ENCODE measurements around the gene ZNF791.
"Not testable (repeated sequence)": the region's sequence is repeated elsewhere in the genome, so short reads cannot be mapped to it uniquely, and the experiment has no call there.

Gene ZNF791

DNA sequence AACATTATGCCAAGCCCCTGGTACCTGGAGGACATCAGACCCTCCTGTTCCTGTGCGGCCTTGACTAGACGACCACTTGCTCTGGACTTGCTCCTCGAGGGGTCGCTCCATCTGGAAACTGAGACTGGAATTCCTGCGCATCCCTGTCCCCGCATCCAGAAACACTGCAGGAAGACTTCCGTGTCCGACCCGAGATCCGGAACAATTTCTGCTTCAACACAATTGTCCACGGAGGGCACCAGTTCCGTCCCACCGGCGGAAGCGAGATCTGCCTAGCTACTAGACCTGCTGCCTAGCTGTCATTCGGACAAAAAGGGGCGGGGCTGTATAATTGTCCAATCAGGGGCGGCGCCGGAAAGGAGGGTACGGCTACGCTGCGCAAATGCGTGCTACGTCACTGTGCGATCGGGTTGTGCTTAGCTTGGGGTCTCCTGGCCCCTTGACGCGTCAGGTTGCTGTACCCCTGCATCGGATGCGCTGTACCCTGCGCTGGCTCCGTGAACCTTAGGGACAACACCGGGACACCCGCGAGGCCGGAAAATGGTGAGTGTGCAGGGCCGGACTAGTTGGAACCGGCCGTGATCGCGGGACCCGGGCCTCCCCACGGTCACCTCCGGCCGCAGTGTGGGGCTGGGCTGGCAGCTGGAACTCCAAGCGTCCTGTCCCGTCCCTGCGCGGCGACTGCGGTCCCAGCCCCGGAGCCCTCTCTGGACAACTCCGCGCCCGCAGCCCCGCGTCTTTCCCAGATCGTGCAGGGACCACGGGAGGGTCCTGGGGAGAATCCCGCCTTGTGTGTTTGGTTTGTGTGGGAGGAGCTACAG is at the start of gene ZNF791, which contains the start of gene ZNF490:
Gene ZNF791, plus strand, starts transcription at position 381 of the 821 bp plus-strand sequence. Its CDS starts 160 bp downstream, at position 541.
Gene ZNF490, minus strand, starts transcription at position 274 of the 821 bp plus-strand sequence. Its CDS starts 133 bp downstream, at position 141.
- DNase-seq (ENCODE audit: low read depth, low spot score): peak; percentile 94

DNA sequence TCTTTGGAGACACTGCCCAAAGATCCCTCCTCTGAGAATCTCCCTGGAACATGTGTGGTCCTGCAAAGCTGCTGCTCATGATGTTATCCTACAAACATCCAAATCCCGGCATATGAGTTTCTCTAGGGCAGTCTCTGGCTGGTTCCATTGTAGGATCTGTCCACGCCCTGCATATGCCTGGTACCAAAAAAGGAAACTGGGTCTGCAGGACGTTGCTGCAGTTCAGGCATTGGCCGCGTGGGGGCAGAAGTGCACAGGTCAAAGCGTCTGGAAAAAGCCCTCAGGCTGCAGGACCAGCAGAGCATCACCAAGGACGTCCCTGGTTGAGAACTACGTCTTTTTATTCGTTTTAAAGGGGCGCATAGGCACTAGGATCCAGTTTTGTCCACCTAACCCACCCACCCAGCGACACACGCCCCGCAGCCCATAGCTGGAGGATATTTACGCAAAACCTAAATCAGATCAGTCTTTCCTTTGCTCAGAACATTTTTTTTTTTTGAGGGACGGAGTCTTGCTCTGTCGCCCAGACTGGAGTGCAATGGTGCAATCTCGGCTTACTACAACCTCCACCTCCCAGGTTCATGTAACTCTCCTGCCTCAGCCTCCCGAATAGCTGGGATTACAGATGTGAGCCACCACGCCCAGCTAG is 46.6 kb upstream of the ZNF791 start:
- DNase-seq (ENCODE audit: low read depth, low spot score): peak; percentile 80

- not testable (repeated sequence) for DNase-seq (ENCODE audit: low read depth, low spot score)
Measured at GRCh38 chr19:12566380-12566779, 44.3 kb upstream of the ZNF791 start.

DNA sequence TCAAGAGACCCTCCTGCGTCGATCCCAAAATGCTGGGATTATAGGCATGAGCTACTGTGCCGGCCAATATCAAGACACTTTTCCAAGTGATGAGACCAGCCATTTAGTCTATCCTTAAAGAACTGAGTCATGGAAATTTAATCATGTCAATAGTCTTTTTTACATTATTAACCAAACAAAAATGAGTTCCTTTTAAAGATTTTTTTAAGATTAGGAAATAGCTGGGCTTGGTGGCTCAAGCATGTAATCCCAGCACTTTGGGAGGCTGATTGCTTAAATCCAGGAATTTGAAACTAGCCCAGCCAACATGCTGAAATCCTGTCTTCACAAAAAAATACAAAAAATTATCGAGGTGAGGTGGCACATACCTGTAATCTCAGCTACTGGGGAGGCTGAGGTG is 42.8 kb upstream of the ZNF791 start:
- DNase-seq (ENCODE audit: low read depth, low spot score): no peak

GRCh38 chr19:12574036-12574435 is 36.7 kb upstream of the ZNF791 start:
- DNase-seq (ENCODE audit: low read depth, low spot score): no peak

DNA sequence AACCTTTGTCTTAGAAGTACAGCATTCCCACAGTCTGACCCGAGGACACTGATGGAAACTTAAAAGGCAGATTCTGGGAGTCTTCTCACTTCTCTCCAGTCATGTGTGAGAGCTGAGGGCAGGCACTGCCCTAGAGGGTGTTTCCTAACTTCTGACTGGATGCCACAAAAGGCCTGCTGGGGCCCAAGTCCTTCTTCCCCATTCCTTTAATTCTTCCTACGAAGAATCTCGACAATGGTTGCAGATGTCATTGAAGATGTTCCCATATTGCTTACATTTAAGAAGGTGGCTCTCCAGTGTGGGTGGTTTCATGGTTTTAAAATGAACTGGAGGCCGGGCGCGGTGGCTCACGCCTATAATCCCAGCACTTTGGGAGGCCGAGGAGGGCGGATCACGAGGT is 32.1 kb upstream of the ZNF791 start:
- DNase-seq (ENCODE audit: low read depth, low spot score): no peak

GRCh38 chr19:12580180-12580694 is 30.5 kb upstream of the ZNF791 start:
- no peak for DNase-seq (ENCODE audit: low read depth, low spot score)

DNA sequence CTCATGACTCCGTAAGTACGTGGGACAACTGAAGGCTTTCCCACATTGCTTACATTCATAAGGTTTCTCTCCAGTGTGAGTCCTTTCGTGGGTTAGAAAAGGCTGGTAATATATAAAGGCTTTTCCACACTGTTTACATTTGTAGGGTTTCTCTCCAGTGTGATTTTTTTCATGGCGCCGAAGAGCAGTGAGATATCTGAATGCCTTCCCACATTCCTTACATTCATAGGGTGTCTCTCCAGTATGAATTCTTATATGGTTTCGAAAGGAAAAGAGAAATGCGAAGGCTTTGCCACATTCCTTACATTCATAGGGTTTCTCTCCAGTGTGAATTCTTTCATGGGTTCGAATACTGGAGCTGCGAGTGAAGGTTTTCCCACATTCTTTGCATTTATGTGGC is 29.6 kb upstream of the ZNF791 start:
- DNase-seq (ENCODE audit: low read depth, low spot score): no peak

DNA sequence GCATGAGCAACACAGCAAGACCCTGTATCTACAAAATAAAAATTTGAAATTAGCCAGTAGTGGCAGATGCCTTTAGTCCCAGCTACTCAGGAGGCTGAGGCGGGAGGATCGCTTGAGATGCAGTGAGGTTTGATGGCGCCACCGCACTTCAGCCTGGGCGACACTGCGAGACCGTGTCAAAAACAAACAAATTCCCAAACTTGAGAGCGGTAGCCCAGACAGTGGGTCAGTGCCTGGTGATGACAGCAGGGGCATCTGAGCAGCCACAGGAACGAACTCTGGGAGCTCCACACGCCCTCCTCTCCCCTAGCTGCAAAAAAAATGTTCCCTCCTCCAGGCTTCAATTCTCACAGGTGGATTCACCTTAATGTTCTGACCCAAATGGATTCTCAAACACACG is 14.2 kb upstream of the ZNF791 start:
- no peak for DNase-seq (ENCODE audit: low read depth, low spot score)

- no peak for DNase-seq (ENCODE audit: low read depth, low spot score)
Measured at GRCh38 chr19:12596927-12597548, 13.7 kb upstream of the ZNF791 start.

DNA sequence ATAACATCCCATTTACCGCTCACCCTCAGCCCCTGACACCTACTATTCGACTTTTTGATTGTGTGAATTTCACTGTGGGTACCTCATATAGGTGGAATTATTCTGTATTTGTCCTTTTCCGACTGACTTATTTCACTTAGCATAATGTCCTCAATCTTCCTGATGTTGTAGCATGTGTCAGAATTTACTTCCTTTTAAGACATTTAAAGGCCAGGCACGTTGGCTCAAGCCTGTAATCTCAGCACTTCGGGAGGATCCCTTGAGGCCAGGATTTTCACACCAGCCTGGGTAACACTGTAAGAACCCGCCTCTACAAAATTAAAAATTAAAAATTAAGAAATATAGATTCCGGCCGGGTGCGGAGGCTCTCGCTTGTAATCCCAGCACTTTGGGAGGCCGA is 13.1 kb upstream of the ZNF791 start:
- no peak for DNase-seq (ENCODE audit: low read depth, low spot score)

DNA sequence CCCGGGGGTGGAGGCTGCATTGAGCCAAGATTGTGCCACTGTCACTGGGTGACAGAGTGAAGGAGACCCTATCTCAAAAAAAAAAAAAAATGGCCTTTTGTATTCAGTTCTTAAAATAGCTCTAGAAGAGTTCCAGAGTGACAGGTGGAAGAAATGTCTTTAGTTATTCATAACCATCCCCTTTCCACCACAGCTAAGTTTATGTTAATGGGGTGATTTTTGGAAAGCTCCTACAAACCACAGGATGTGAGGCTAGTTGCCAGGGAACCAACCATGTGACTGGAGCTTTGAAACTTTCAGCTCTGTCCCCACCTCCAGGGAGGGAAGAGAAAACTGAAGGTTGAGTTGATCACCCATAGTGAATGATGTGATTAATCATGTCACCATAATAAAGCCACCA is 7.0 kb upstream of the ZNF791 start:
- no peak for DNase-seq (ENCODE audit: low read depth, low spot score)

GRCh38 chr19:12606796-12607195 is 3.9 kb upstream of the ZNF791 start:
- DNase-seq (ENCODE audit: low read depth, low spot score): no peak

DNA sequence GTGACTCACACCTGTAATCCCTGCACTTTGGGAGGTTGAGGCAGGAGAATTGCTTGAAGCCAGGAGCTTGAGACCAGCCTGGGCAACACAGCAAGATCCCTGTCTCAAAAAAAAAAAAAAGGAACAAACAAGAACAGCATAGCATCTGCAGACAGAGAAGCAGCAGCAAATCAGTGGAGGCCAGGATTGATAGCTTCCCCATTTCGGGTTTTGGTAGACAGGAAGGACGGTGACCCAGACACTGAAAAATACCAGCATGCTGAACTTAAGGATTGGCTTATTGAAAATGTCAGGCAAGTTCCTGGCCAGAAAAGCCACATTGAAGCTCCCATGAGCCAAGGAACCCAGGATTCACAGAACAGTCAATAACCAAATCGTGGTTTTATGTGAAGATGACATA is 3.1 kb upstream of the ZNF791 start:
- no peak for DNase-seq (ENCODE audit: low read depth, low spot score)

DNA sequence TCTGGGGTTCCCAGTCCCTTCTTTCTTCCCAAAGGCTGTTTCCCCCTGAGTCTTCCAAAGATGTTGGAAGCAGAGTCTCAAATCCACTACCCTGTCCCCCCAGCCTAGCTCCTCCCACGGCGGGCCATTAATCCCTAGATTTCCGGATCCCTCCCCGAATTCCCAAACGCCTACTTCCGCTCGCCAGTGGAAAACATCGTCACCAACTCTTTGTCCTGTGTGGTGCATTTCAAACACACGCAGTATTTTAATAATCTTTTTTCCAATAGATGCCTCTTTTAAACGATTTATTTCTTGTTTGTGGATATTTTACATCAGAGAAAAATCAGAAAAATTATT is 610 bp downstream of the ZNF791 start:
- DNase-seq (ENCODE audit: low read depth, low spot score): no peak

DNA sequence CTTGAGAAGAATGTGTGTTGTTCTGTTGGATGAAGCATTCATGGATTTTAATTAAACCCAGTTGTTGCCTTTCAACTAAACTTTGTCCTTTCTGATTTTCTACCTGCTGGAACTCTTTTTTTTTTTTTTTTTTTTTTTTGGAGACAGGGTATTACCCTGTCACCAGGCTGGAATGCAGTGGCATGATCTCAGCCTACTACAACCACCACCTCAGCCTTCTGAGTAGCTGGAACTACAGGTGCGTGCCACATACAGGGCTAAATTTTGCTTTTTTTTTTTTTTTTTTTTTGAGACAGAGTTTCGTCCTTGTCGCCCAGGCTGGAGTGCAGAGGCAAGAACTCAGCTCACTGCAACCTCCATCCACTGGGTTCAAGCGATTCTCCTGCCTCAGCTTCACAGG is 6.9 kb downstream of the ZNF791 start:
- DNase-seq (ENCODE audit: low read depth, low spot score): no peak

- not testable (repeated sequence) for DNase-seq (ENCODE audit: low read depth, low spot score)
Measured at GRCh38 chr19:12621253-12622024, 10.7 kb downstream of the ZNF791 start.

GRCh38 chr19:12623361-12624031 is 12.8 kb downstream of the ZNF791 start:
- no peak for DNase-seq (ENCODE audit: low read depth, low spot score)

DNA sequence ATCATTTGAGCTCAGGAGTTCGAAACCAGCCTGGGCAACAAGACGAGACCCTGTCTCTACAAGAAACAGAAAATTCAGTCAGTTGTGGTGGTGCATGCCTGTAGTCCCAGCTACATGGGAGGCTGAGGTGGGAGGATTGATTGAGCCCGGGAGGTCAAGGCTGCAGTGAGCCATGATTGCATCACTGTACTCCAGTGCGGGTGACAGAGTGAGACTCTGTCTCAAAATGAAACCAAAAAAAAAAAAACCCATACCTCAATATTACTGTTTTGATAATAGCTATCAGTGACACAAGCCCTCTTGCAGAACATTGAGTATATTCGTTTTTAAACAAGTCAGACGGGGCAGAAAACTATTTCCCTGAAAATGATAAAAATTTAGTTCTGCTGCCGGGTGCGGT is 16.2 kb downstream of the ZNF791 start:
- DNase-seq (ENCODE audit: low read depth, low spot score): no peak

GRCh38 chr19:12628040-12629022 is 17.6 kb downstream of the ZNF791 start:
- DNase-seq (ENCODE audit: low read depth, low spot score): no peak

Data from activated CD4-positive, CD25-positive, alpha-beta regulatory T cell treated with anti-CD3 and anti-CD28 coated beads, Interleukin-2, amount 50 U/mL, for 16 hours (primary cell).